IPS-11a (cell line): ENCODE data around the gene C4BPB.

ENCODE experiments used
- H3K4me3 ChIP-seq: one replicate; pipeline ENCODE4 v1.5.1; 2013; ENCODE audit warnings: low read depth, low read length, control low read depth

Gene C4BPB

DNA sequence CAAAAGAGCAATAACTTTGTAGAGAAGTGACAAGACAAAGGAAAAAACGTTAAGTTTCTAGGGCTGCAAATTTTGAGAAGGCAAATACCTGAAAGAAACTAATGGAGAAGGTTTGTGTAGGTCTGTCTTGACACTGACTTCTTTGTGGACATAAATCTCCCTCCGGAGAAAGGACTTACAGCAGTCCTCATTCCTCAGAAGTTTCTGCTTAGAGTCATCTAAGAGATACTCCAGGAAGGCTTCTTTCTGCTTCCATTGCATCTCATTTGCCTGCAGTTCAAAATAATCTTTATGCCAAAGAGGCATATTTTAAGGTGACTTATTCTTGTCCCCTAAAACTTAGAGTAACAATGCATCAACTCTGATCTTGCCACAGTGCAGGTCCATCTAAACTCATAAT is 4.4 kb upstream of the C4BPB start:
- no peak overlapping the region for H3K4me3 ChIP-seq

DNA sequence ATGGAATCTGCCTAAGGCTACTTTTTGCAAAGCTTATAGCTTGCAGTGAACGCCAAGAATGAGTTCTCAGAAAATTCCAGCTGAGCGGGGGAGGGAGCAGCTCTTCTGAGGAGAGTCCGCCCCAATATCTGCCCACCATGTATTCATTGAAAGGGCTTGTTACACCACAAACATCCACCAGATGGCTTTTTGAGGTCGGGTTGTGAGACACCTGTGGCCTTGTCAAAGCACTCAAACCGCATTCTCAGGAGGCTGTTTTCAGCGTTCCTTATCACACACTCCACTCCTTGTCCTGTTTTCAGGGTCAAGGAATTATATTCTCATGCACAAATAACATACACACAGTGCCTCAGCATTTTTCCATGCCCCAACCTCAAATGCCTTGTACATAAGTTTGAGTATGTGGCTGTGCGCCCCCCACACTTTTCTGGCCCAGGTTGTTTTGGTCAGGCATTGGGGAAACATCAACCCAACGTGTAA is 3.9 kb upstream of the C4BPB start:
- H3K4me3 ChIP-seq = no peak overlapping the region

DNA sequence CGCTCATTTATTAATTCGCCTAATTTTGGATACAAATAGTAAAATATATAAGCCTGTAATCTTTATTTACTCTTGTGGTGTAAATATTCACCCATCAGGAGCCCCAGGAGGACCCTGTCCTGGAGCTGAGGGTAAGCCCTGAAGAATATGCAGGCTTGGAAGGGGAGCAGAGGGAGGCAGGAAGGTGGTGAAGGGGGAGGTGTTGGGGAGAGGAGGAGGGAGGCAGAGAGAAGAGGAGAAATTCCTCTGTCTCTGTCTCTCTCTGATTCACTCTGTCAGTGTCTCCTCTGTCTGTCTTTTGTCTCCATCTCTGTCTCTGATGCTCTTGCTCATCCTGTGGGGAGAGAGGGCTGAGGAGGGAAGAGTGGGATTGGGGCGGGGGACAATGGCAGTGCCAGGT is 2.8 kb upstream of the C4BPB start:
- H3K4me3 ChIP-seq = no peak overlapping the region

DNA sequence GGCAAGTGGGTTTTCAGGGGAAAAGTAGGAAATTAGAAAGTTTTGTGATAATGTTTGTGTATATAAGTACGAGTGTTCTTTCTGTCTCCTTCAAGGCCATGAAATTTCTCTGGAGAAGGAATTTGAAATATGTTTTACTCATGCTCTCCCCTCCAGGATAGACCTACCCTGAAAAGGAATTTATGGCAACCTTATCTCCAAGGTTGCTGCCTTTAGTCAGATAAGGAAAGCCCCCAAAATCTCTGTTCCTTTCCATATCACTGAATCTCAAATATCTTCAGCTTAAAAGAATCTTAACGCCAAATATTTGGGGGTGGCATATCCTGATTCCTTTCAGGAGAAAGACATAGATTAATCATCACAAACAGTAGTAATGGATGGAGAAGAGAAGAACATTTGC is 499 bp upstream of the C4BPB start:
- no peak overlapping the region for H3K4me3 ChIP-seq

DNA sequence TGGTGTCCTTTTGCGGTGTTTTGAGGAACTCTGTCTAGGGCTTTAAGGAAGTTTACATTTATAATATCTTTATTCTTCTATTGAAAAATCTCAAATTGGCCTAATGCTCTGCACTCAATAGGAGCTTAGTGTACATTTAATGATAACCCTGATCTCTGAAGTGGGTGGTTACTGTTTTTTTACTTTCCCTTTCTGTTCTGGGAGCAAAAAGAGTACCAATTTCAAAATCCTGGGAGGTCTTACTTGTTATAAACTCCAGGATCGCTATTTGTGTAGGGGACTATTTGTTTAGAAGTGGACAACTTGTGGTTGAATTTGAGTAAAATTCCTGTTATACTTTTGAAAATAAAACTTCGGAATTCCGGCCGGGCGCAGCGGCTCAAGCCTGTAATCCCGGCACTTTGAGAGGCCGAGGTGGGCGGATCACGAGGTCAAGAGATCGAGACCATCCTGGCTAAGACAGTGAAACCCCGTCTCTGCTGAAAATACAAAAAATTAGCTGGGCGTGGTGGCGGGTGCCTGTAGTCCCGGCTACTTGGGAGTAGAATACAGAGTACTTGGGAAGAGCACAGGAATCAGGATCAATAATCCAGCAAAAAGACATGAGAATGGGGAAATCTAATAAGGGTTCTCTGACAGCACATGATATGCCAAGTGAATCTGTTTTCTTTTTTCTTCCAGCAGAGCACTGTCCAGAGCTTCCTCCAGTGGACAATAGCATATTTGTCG is 1.1 kb downstream of the C4BPB start:
- no peak overlapping the region for H3K4me3 ChIP-seq

DNA sequence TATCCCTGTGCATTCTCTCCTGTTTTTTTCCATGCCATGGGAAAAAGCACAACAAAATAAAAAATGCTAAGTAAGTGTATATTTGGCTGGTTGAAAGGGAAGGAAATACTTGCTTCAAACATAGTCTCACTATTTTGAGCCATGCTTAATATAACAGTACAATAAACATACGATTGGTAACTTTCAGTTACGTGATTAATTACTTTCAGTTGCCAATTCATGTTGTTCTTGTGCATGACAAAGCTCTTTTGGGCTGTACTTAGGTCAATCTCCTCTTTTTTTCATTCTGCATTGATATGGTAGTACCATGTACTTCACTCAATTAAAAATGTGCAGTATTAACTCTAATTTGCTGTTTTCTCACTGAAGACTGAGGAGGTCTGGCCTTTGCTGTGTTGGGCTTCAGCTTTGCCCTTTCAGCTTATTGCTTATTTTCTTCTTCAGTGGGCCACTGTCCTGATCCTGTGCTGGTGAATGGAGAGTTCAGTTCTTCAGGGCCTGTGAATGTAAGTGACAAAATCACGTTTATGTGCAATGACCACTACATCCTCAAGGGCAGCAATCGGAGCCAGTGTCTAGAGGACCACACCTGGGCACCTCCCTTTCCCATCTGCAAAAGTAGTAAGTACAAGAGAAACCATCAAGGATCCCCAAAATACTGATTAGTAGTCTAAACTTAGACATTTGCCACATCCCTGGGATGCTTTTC is 2.7 kb downstream of the C4BPB start:
- no peak overlapping the region for H3K4me3 ChIP-seq

DNA sequence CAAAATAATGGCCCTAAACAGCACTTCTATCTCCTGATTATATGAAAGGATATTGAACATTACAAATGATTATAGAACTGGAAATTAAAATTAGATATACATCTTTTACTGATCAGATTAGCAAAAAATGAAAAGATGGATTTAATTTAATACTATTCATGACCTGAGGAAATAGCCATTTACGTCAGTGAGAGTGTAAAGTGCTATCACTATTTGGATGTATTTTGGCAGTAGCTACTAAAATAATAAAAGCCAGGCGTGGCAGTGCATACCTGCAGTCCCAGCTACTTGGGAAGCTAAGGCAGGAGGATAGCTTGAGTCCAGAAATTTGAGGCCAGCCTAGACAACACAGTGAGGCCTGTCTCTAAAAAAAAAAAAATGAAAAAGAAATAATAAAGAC is 5.3 kb downstream of the C4BPB start:
- no peak overlapping the region for H3K4me3 ChIP-seq

DNA sequence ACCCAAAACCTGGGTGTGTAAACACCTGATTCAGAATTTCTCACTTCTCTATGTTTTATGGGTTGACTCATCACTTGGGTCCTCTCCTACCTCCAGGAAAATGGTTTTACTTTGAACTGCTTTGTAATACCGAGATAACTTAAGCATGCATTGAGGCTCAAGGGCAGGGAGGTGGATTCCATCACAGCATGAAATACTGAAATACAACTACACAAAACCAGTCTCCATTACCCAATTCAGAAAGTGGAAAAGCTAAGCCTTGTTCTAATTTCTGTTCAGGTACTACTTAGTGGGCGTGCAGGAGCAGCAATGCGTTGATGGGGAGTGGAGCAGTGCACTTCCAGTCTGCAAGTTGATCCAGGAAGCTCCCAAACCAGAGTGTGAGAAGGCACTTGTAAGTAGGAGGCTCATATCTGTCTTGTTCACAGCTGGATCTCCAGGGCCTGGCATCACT is 9.2 kb downstream of the C4BPB start:
- H3K4me3 ChIP-seq = no peak overlapping the region

DNA sequence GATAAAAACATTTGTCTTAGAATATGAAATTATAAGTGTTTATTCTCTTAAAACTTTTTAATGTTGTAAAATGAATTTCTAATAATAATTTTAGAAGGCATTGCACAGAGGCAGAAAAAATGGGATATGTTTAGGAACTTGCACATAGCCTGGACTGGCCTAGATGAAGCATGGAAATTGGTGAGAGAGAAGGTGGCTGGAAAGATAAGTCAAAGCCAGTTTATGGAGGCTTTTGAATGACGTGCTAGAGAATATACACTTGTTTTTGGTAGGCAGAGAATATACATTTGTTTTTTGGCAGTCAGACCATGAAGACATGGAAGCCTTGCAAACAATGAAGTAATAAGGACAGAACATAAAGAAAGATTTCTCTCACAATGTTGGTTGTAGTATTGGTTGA is 13.1 kb downstream of the C4BPB start:
- no peak overlapping the region for H3K4me3 ChIP-seq

DNA sequence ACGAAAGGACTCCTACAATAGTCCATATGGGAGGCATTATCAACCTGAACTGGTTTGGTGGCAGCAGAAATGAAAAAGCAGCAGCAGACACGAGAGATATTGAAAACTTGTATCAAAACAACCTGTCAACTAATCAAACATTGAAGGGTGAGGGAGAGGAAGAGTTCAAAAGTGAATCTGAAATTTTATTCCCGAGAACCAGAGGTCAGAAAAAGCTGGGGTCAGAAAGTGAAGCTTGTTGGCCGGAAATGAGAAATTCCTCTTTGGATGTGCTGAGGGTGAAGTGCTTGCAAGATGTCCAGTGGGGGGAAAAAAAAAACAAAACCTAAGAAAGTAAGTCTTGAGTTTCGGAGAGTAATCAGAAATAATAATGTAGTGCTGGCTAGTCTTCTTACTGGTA is 13.5 kb downstream of the C4BPB start:
- no peak overlapping the region for H3K4me3 ChIP-seq

DNA sequence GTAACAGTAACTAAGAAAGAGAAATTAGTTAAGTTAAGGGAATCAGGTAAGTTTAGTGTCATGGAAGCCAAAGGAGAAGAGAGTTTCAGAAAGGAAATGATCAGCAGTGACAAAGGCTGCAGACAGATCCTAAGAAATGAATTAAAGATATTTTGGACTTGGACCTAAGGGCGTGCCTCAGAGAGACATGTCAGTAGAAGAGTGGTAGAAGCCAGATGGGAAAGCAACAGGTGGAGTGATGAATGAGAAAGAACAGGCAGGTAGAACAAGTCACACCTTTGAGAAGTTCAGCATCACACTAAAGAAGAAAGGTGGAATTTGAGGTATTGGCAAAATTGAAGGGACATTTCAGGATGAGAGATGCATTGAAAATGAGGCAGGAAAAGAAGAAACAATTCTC is 14.0 kb downstream of the C4BPB start:
- H3K4me3 ChIP-seq = no peak overlapping the region

DNA sequence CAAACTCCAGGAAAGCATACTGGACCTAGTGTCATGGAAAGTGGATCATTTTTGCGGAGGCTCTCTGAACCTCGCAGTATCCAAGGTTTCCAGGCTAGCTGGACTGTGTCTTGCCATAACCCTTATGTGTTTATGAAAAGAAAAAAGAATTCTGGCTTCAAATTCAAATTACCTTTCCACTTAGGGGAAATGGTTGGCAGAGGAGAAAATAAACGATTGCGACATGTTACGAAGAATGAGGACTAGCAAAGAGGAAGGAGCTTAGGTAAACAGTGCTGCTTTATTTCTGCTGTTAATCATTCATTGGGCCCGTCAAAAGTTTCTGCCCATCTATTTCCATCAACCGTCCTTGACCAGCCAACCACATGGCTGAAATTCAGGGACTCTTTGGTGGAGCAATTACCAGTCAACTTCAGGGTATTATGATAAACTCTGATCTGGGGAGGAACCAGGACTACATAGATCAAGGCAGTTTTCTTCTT is 15.3 kb downstream of the C4BPB start, which contains the start of gene C4BPA:
C4BPA (plus strand) TSS at position 342 of the 482 bp plus-strand sequence. CDS start 8,793 bp downstream, outside the sequence.
- H3K4me3 ChIP-seq = no peak within 1 kb of the TSS

DNA sequence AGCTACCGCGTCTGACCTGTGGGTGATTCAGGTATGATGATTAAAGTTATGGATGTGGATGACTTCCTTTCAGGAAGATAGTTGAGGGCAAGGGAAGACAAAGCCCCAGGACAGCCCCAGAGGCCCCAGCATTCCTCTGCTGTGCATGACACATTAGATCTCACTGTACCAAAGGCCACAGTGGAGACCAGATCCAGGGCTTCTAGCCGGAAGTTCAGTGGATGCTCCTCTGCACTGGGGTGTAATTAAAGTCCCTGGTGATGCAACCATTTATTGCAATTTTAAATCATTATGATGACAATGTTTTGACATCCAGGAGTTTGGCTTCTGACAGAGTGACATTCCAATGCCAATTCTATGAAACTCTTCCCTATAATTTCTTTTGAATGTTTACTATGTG is 20.3 kb downstream of the C4BPB start:
- H3K4me3 ChIP-seq = no peak overlapping the region

DNA sequence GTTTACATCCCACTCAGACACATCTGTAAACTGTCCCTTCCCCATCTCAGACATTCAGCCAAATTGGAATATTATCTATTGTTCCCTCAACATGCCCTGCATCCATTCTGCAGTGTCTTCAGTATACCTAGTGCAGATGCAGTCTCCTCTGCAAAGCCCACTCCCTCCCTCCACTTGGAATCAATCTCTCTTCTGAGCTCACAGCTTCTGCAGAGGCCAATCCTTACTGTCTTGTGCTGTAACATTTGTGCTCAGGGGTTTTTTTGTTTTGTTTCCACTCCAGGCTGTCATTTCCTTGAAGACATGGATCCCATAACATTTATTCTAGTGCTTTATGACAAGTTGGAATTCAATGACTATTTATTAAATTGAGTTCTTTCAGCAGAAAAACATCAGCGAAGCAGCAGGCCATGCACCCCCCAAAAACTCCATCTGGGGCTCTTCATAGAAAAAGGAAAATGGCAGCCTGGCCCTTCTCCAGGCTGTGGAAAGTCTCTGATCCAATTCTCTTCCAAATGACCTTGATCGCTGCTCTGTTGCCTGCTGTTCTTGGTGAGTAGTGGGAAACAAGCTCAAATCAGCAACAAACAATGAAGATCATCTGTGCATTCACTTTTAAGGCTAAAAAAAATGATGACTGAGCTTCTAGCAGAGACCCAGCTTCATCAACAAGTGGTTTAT is 24.1 kb downstream of the C4BPB start:
- H3K4me3 ChIP-seq = no peak overlapping the region

DNA sequence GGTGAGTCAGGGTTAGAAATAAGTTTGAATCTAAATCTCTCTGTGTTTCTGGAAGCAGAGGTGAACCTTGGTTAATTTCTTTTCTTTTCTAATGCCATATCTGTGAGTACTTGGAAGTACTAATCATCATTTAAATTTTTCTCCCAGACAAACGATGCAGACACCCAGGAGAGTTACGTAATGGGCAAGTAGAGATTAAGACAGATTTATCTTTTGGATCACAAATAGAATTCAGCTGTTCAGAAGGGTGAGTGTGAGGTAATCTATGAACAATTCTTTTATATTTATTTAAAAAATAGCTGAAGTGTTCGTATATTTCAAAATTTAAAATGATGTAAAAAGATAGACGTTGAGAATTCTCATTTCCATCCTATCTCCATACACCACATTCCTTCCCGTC is 26.6 kb downstream of the C4BPB start:
- no peak overlapping the region for H3K4me3 ChIP-seq

DNA sequence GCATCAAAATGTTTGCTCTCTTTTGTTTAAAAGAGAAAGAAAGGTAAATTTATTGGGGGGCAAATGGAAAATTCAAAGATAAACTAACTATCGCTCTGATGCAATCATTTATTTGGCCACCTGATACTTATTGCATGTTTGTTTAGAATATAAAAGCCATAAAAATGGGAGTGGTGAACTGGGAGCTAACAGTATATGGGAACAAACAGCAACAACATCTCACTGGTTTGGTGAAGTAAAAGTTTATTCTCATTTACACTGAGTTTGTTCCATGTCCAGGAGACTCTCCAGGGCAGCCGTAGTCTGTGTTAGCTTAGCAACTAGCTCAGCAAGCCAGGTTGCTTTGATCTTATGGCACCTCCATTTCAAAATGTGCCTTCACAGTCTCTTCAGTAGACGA is 35.7 kb downstream of the C4BPB start:
- no peak overlapping the region for H3K4me3 ChIP-seq

DNA sequence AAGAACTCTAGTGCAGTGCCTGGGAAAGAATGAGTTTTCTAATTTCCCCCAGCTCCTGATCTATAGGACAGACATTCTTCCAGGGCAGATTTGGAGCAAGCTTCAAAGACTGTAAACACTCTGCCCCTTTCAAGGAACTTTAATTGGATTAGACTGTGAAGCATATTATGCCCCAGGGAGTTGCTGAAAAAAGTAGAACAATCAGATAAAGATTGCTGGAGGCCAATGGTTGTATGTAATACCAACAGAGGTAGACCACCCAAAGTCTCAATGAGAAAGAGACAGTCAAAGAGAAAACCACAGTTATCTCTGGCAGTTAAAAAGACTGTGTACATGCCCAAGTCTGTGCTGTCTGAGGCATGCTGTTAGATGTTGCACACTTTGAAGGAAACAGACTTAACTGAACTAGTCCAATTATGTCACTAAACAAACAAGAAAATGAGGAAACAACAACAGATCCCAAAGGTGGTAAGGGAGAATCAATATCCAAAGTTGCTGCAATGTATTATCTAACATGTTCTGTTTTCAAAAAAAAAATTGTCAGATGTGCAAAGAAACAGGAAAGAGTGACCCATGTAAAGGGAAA is 39.8 kb downstream of the C4BPB start:
- no peak overlapping the region for H3K4me3 ChIP-seq

DNA sequence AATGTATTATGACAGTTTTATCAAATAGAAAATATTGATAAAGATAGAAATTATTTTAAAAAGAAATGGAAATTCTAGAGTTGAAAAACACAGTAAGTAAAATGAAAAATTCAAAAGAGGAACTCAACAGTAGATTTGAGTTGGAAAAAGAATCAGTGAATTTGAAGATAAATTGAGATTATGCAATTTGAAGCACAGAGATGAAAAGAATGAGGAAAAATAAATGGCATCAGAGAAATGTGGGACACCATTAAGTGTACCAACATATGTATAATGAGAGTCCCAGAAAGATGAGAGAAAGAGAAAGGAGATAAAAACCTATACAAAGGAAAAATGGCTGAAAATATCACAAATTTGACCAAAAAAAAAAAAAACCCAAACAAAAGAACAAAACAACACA is 40.4 kb downstream of the C4BPB start:
- H3K4me3 ChIP-seq = no peak overlapping the region

DNA sequence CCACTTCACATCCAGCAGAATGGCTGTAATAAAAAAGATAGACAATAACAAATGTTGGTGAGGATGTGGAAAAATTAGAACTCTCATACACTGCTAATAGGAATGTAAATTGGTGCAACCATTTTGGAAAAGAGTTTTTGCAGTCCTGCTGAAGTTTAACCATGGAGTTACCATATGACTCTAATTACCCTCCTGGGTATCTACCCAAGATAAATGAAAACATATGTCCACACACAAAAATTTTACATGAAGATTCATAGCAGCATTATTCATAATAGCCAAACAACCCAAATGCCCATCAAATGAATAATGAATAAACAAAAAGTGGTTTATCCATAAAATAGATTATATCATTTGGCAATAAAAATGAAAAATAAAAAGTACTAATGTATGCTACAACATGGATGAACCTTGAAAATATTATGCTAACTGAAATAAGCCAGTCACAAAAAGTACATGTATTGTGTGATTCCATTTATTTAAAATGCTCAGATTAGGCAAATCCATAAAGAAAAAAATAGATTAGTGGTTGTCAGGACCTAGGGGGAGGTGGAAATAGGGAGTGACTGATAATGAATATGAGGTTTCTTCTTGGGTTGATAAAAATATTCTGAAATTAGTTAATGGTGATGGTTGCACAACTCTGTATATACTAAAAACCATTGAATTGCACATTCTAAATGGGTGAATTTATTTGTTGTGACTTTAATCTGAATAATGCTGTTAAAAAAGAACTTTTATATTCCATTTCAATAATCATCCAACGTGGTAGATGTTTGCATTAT is 41.8 kb downstream of the C4BPB start:
- H3K4me3 ChIP-seq = no peak overlapping the region

DNA sequence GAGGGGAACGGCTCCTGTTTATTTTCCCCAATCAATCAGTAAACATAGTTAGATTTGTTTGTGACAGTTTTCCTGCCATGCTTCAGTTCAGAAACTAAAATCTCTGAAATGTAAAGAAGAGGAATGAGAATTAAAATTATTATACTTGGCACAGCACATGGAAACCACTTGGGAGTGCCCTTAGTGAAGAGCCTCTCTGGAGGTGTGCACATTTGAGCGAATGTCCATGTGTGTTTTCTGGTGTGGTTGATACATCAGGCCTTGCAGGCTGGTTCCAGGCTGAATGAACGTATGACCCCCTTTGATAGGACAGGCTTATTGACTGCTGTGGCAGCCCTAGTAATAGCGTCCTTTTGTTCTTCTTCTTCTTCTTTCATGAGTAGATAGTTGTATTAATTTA is 42.5 kb downstream of the C4BPB start:
- no peak overlapping the region for H3K4me3 ChIP-seq

DNA sequence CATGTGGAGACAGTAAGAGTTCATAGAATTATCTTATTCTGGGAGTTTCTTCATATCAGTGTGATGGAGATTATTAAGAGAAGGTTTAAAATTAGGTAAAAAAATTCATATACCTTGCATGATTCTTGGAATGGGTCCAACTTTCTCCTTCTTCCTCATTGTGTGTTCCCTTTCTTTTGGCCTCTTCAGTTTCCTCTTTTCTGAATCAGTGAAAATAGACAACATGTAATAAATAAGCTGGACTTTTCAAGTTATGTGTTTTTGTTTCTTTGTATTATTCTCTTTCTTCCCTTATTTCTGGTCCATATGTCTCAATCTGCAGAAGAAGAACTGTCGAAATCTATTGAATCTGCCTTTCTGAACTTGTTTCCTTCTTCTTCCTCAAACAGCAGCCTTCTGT is 45.9 kb downstream of the C4BPB start:
- no peak overlapping the region for H3K4me3 ChIP-seq
